HG03342 (cell line): Measurements from ENCODE around the gene TMEM208.

ENCODE experiments used
- ATAC-seq: cut with Tn5 transposase; IDR thresholded peaks from one replicate; pipeline ENCODE4 v1.9.1; 2021; ENCODE audit warnings: mild to moderate bottlenecking, moderate library complexity; ENCODE audit not compliant: unreplicated experiment

TMEM208 gene

DNA sequence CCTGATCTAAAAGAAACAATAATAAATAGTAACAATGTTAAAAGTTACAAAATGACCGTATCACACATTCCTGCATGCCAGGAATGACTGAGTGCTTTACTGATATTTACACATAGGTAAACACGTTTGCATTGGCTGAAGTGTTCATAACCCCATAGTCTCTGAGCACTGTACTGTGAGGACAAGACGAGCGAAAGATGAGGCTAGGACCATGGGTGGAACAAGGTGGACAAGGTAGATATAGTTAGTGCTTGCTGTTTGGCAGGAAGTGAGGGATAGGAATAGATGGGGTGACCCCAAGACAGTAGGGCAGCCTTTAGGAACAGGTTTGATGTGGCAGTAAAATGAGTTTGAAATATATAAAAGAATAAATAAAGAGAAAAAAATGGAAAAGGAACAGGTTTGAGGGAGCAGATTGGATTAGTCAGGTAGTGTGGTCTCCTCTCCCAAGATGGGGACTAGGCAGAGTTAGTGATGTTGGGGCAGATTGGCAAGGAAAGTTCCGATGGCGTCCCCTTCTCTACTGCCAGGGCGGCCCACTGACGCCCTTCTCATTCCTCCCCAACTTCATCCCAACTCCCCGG, 35.4 kb upstream of the TMEM208 start:
- ATAC-seq = no peak

GRCh38 chr16:67191995-67192681, 34.8 kb upstream of the TMEM208 start, which contains the start of gene E2F4:
Gene E2F4, plus strand, starts transcription at chr16:67192155. Its CDS starts 73 bp downstream, at chr16:67192228.
- ATAC-seq = peak; percentile 85

GRCh38 chr16:67192781-67193361, 34.1 kb upstream of the TMEM208 start:
- no peak for ATAC-seq

DNA sequence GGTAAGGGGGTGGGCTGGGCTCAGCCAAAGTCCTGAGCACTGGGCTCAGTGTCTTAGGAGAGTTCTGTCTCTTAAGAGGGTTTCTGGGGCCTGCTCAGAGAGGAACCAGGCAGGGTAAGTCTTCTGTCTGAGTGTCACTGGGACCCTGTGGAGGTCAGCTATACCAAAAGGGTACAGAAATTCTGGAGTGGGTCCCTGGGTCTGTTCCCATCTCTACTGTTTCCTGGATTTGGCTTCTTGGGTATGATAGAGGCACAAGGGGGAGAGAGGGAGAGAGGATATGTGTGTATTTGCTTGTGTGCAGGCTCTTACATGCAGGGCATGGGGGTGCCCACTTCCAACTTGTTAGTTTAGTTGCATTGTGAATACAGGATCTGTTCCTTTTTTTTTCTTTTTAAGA, 33.4 kb upstream of the TMEM208 start:
- ATAC-seq = no peak

- no peak for ATAC-seq
These were observed 32.7 kb upstream of the TMEM208 start for GRCh38 chr16:67194260-67194659.

DNA sequence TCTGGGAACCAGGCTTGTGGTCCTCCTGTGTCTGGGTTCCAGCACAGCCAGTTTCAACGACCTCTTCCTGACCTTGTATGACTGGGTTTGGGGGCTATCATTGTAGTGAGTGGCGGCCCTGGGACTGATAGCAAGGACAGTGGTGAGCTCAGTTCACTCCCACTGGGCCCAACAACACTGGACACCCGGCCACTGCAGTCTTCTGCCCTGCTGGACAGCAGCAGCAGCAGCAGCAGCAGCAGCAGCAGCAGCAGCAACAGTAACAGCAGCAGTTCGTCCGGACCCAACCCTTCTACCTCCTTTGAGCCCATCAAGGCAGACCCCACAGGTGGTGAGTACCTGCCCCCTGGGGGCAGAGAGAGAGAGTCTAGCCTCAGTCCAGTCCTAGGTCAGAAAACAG, 31.3 kb upstream of the TMEM208 start:
- no peak for ATAC-seq

DNA sequence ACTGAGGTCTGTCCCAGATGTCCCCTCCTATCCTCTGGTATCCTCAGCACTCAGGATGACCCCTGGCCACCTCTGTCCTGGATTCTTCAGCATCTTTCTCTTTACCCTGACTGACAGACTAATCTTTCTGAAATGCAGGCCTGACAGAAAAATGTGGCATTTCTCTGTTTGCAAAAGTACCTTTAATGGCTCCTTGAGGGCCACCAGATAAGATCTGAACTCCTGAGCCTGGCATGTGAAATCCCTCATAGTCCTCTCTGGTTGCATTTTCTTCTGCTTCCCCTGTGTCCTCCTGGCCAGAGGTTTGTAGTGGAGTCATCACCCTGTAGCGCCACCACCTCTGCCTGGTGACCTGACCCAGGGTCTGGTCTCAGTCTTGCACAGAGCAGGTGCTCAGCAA, 30.0 kb upstream of the TMEM208 start:
- ATAC-seq = no peak

DNA sequence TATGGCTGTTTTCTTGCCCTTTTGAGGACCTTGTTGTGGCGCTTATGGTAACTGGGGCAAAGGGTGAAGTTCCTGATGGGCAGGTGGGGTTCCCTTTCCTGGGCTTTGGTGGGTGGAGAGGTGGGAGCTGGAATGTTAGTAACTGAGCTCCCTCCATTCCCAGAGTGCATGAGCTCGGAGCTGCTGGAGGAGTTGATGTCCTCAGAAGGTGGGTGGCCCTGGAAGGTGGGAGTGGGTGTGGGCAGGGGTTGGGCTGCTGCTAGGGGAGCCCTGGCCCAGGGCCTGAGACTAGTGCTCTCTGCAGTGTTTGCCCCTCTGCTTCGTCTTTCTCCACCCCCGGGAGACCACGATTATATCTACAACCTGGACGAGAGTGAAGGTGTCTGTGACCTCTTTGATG, 29.2 kb upstream of the TMEM208 start:
- ATAC-seq = no peak

DNA sequence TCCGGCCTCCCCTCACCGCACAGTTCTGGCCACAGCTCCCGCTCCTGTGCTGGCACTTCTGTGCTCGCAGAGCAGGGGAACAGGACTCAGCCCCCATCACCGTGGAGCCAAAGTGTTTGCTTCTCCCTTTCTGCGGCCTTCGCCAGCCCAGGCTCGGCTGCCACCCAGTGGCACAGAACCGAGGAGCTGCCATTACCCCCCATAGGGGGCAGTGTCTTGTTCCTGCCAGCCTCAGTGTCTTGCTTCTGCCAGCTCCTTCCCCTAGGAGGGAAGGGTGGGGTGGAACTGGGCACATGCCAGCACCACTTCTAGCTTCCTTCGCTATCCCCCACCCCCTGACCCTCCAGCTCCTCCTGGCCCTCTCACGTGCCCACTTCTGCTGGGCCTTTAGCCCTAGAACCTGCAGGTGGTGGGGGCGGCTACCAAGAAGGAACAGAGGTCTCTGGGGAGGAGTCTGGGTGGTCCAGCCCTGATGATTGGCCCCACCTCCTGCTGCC, 28.6 kb upstream of the TMEM208 start:
- no peak for ATAC-seq

DNA sequence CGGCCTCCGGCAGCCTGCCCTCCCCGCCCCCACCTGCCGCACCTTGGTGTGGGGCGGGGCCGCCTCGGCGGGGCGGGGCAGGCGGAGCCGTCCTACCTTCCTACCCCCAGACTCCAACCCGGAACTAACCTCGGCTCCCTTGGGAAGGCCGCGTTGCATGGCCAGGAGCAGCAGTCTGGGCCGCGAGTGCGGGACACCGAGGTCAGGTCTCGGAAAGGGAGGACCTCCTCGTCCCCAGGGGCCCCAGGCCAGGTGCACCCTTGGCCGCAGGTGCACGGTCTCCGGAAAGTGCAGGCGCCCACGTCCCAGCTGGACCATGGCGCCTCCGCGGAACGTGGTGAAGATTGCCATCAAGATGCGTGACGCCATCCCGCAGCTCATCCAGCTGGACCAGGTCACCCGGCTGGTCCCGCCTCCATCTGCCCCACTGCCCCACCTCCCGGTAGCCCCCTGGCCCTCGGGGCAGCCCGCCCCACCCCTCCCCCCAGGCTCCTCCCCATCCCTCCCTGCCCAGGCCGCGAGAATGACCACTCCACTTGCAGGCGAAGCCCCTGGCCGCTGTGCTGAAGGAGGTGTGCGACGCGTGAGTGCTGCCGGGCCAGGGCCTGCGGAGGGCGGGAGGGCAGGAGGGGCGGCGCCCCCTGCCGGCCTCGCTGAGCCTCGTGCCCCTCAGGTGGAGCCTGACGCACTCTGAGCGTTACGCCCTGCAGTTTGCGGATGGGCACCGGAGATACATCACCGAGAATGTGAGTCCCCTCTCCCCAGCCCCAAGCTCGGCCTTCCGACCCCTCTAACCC, 27.7 kb upstream of the TMEM208 start, which contains the start of gene ELMO3:
Gene ELMO3, plus strand, starts transcription at position 121 of the 797 bp plus-strand sequence. Its CDS starts 196 bp downstream, at position 317.
- no peak for ATAC-seq

- ATAC-seq = no peak
These were observed 27.1 kb upstream of the TMEM208 start for GRCh38 chr16:67199808-67200198.

GRCh38 chr16:67200491-67200890, 26.4 kb upstream of the TMEM208 start:
- no peak for ATAC-seq

GRCh38 chr16:67201411-67202345, 25.3 kb upstream of the TMEM208 start:
- ATAC-seq = no peak

DNA sequence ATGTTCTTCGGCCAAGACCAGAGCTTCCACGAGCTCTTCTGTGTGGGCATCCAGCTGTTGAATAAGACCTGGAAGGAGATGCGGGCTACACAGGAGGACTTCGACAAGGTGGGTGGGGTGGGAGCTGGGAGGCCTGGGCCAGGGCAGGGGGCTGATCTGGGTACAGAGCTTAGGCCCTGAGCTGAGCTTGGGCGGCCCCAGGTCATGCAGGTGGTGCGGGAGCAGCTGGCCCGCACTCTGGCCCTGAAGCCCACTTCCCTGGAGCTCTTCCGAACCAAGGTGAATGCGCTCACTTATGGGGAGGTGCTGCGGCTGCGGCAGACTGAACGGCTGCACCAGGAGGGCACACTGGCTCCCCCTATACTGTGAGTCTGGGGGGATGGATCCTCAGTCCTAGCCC, 24.5 kb upstream of the TMEM208 start:
- ATAC-seq = no peak

DNA sequence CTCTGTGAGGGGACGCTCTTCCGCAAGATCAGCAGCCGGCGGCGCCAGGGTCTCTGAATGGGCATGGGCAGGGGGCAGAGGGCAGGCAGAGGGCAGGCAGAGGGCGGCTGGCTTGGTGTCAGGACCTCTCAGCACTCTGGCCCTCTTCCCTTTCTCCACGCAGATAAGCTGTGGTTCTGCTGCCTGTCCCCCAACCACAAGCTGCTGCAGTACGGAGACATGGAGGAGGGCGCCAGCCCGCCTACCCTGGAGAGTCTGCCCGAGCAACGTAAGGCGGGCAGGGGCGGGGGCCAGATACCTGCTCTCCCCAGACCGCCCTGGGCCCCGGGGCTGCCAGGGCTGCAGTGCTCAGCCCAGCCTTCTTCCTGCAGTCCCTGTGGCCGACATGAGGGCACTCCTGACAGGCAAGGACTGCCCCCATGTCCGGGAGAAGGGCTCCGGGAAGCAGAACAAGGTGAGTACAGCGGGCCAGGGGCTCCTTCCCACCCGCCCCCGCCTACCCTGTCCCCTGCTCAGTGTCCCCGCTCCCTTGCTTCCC, 23.9 kb upstream of the TMEM208 start:
- no peak for ATAC-seq

DNA sequence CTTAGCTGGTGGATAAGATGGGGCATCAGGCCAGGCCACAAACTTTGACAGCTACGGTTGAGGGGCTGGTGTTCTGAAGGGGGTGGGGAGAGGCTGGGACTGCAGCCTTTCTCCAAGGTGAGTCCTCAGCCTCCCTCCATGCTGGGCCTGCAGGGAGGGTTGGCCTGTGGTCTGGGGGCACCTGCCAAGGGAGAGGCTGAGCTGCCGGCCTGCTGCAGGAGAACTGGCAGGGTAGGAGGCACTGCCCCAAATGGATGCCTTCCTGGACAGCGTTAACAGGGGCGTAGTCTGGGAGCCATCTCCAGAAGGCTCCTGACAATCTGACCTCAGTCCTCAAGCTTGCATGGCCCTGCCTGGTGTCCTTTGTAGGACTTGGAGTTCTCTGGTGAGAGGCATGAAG, 22.9 kb upstream of the TMEM208 start:
- no peak for ATAC-seq

GRCh38 chr16:67206129-67206837, 20.6 kb upstream of the TMEM208 start:
- no peak for ATAC-seq

GRCh38 chr16:67206838-67207248, 20.1 kb upstream of the TMEM208 start:
- no peak for ATAC-seq
